Measurements from ENCODE around the gene PHLDB2. TPM values are rescaled to one million over a fixed set of nuclear protein-coding genes. Genes with fewer than 3 reads are reported as not detected.

PHLDB2 gene
- polyA plus RNA-seq, 1 donor (not counting 4 experiments of a cell fraction or from before 2014, with no cell fraction given): 150 TPM

- no peak overlapping the region for H3K4me2 ChIP-seq (ENCODE audit: control insufficient read depth, extremely low read depth, insufficient read depth, low read depth, low read length)
- TF ChIP-seq EZH2 (IDR thresholded peaks at IDR 0.05; ENCODE audit: low read length) (no peak), CTCF (optimal IDR thresholded peaks at IDR 0.05 in 1 of 3, IDR thresholded peaks at IDR 0.05 in 1 of 3, conservative IDR thresholded peaks at IDR 0.05 in 1 of 3; ENCODE audit: extremely low read depth in 1 of 3, insufficient read depth in 2 of 3, low read length in 3 of 3) (no peak)
- no peak overlapping the region for H2AFZ ChIP-seq (ENCODE audit: control insufficient read depth, low read length)
- H4K20me1 ChIP-seq (ENCODE audit: control insufficient read depth, extremely low read depth, insufficient read depth, low read length): no peaks in the 10 kb centered on the region
- H3K9me1 ChIP-seq (ENCODE audit: control insufficient read depth, extremely low read depth, insufficient read depth, low read length): no peaks in the 10 kb centered on the region
- H3K36me3 ChIP-seq (ENCODE audit: control insufficient read depth in 2 of 2, extremely low read depth in 1 of 2, insufficient read depth in 2 of 2, low read length in 2 of 2): no peaks in the 10 kb centered on the region
- FAIRE-seq: no peak
- no peak overlapping the region for H3K27ac ChIP-seq (ENCODE audit: control insufficient read depth, insufficient read depth, low read length)
- H3K27me3 ChIP-seq (ENCODE audit: control insufficient read depth, extremely low read depth, insufficient read depth, low read length): no peaks in the 10 kb centered on the region
- H3K4me3 ChIP-seq (ENCODE audit: control insufficient read depth in 2 of 3, extremely low read depth in 1 of 3, insufficient read depth in 2 of 3, low read depth in 1 of 3, low read length in 3 of 3): no peak overlapping the region
- H3K9me3 ChIP-seq (ENCODE audit: control insufficient read depth, low read depth, low read length): peaks cover 2% of the 10 kb centered on the region
- no peak overlapping the region for H3K9ac ChIP-seq (ENCODE audit: control insufficient read depth, extremely low read depth, insufficient read depth, low read length)
- no peak for DNase-seq (ENCODE audit: low read depth, low spot score)
- no peaks in the 10 kb centered on the region for H3K79me2 ChIP-seq (ENCODE audit: control insufficient read depth, insufficient read depth, low read length)
- dilution Hi-C loops (cut with MboI; ENCODE audit: extremely low pct_ligation_motif_present, low sequenced_read_pairs): no loop called here
- peaks cover 7% of the 10 kb centered on the region for H3K4me1 ChIP-seq (ENCODE audit: control insufficient read depth, extremely low read depth, insufficient read depth, low read length)
Observed at GRCh38 chr3:111824351-111824750, 34.7 kb upstream of the PHLDB2 start.

- dilution Hi-C loops (cut with MboI; ENCODE audit: extremely low pct_ligation_motif_present, low sequenced_read_pairs): no loop called here
- Histone ChIP-seq H3K36me3 (ENCODE audit: control insufficient read depth in 2 of 2, extremely low read depth in 1 of 2, insufficient read depth in 2 of 2, low read length in 2 of 2) (no peaks in the 10 kb centered on the region), H3K27me3 (ENCODE audit: control insufficient read depth, extremely low read depth, insufficient read depth, low read length) (no peaks in the 10 kb centered on the region), H3K4me2 (ENCODE audit: control insufficient read depth, extremely low read depth, insufficient read depth, low read depth, low read length) (no peak overlapping the region), H3K79me2 (ENCODE audit: control insufficient read depth, insufficient read depth, low read length) (no peaks in the 10 kb centered on the region), H3K9me3 (ENCODE audit: control insufficient read depth, low read depth, low read length) (no peaks in the 10 kb centered on the region), H3K9ac (ENCODE audit: control insufficient read depth, extremely low read depth, insufficient read depth, low read length) (no peak overlapping the region), H3K27ac (ENCODE audit: control insufficient read depth, insufficient read depth, low read length) (no peak overlapping the region), H3K9me1 (ENCODE audit: control insufficient read depth, extremely low read depth, insufficient read depth, low read length) (no peaks in the 10 kb centered on the region), H3K4me1 (ENCODE audit: control insufficient read depth, extremely low read depth, insufficient read depth, low read length) (peaks cover 11% of the 10 kb centered on the region), H4K20me1 (ENCODE audit: control insufficient read depth, extremely low read depth, insufficient read depth, low read length) (no peaks in the 10 kb centered on the region), H2AFZ (ENCODE audit: control insufficient read depth, low read length) (no peak overlapping the region), H3K4me3 (ENCODE audit: control insufficient read depth in 2 of 3, extremely low read depth in 1 of 3, insufficient read depth in 2 of 3, low read depth in 1 of 3, low read length in 3 of 3) (no peak overlapping the region)
- TF ChIP-seq CTCF (optimal IDR thresholded peaks at IDR 0.05 in 1 of 3, IDR thresholded peaks at IDR 0.05 in 1 of 3, conservative IDR thresholded peaks at IDR 0.05 in 1 of 3; ENCODE audit: extremely low read depth in 1 of 3, insufficient read depth in 2 of 3, low read length in 3 of 3): no peak
- TF ChIP-seq EZH2 (IDR thresholded peaks at IDR 0.05; ENCODE audit: low read length): no peak
- FAIRE-seq: no peak
- no peak for DNase-seq (ENCODE audit: low read depth, low spot score)
Observed at GRCh38 chr3:111827871-111828270, 31.2 kb upstream of the PHLDB2 start.

All from keratinocyte (primary cell).